GM18909 (cell line): ENCODE measurements around the gene ARID1A.
"Not testable (repeated sequence)": the region's sequence is repeated elsewhere in the genome, so short reads cannot be mapped to it uniquely, and the experiment has no call there.

ENCODE experiments used
- ATAC-seq: cut with Tn5 transposase; IDR thresholded peaks from one replicate; pipeline ENCODE4 v1.9.1; 2021; ENCODE audit warnings: mild to moderate bottlenecking; ENCODE audit not compliant: unreplicated experiment, poor library complexity

The ARID1A gene

DNA sequence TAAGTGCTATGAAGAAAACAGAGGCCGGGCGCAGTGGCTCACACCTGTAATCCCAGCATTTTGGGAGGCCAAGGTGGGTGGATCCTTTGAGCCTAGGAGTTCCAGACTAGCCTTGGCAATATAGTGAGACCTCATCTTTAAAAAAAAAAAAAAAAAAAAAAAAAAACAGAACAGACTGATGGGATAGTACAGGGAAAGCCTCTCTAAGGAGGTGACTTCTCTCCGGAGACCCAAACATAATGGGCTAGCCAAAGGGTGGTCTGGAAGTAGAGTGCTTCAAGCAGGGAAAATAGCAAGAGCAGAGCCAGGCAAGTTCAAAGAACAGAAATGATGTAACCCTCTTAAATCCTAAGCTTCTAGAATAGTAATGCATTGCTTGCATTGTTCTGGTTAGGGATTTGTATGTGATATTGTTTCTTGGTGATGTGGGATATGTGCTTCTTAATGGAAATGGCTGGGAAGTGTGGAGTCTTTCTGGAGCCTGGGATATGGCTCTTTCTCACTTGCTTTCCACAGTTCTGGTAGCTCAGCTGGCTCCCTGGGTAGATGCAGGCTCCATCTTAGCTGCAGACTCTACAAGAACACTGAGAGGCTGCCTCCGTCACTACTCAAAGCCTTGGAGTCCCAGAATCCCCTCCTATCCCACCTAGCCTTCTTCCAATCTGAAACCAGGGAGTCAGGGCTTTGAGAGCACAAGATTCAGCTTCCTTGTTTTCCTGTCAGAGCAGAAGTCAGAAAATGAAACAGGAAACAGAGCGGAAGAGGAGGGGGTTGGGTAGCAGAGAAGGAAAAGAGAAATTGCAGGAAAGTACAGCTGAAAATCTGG lies 90.0 kb downstream of the ARID1A start:
- ATAC-seq, result no peak

DNA sequence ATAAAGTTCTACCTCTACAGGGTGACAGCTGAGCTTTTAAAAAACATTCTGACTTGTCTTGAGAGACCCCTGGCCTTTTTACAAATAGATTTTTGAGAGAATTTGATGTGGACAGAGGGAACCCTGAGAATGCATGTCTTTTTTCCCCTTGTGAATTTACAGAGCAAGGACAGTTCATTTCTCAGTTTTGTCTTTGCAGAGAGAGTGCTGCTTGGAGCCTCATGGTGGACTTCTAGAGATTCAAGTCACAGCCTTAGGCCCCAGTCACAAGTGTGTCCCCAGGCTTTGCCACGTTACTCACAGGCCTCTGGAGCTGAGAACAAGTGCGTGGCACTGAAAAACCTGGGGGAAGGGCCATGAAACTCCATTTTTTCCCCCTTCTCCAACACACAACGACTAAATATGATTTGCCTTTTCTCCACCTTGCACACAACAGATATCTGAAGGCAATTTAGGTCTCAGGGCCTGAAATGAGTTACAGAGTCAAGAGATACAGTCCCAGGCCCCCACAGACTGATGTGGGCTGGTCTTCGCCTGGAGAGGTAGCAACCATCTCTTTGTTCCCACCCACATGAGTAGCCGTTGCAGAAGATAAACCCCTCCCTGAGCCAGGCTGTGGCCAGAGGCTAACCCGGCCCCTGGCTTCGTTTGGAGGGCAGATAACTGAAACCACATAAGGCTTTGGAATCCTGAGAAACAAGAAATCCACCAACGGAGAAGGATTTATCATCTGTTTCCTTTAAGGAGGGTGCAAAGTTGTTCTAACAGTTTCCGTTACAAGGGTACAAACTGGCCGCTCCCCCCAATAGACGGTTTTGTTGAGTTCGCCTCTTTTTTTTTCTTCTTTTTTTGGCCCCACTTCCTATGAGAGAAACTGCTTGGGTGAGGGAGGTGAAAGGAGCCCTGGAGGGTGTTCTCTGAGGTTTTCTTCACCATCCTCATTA lies 90.9 kb downstream of the ARID1A start:
- ATAC-seq, result peak; percentile 17

DNA sequence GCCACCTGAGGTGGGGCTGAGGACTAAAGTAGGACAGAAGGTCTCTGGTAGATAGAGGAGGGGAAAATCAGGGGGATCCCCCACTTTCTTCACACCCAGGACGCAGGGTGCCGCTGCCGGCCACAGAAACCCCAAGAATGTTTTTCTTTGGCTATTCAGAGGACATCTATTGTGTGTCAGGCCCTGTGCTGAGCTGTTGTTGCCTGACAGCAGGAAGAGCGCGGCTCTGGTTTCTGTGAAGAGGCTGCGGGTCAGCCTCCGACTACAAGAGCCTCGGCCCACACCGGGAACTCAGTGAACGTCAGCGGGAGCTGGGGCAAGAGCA lies 91.5 kb downstream of the ARID1A start:
- ATAC-seq, result peak; percentile 51

DNA sequence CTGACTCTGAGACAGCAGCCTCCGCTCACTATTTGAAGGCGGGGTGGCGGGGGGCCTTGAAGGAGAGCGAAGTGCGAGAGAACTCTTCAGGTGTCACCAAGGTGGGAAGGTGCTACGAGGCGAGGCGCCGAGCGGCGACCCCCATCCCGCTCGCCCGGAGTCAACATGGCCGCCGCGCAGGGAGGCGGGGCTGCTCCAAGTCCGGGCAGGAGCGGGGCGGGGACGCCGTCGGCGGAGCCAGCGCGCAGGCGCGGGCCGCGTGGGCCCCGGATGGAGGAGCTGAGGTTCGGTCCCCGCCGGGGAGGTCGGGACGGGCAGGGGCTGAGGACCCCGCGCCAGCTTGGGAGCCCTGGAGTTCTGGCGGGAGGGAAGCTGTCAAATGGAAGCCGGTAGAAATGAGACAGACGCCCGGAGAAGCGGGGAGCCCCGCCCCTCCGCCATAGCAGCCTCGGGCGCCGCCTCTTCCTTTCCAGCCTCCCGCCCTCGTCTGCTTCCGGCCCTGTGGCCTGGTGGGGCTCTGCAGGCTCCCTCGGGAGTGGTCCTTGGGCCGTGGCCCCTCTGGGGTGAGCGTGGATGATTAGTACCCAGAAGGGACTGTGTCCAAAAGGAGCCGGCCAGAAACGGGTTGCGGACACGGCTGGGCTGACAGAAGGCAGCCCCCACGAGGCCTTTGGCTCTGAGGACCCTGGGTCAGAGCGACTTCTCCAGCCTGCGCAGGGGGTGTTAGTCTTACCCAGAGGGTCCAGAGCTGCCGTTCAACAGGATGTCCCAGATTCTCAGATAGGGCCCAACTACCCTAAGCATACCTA lies 92.1 kb downstream of the ARID1A start, which contains the start of gene PIGV:
TSS of gene PIGV (plus strand) at position 245 of the 809 bp plus-strand sequence. CDS start 2,866 bp downstream, outside the sequence.
- peak; percentile 65 for ATAC-seq

DNA sequence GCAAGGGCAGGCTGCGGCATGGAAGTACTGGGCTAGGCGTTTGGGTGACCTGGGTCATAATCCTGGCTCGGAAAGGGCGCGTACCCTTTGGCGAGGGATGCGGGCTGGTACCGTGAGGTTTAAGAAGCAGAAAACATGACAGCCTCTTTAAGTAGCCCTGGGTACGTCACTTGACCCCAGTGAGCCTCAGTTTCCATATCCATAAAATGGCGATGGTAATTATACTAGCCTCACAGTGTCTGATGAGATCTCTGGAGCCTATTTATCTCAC lies 92.6 kb downstream of the ARID1A start:
- no peak for ATAC-seq

DNA sequence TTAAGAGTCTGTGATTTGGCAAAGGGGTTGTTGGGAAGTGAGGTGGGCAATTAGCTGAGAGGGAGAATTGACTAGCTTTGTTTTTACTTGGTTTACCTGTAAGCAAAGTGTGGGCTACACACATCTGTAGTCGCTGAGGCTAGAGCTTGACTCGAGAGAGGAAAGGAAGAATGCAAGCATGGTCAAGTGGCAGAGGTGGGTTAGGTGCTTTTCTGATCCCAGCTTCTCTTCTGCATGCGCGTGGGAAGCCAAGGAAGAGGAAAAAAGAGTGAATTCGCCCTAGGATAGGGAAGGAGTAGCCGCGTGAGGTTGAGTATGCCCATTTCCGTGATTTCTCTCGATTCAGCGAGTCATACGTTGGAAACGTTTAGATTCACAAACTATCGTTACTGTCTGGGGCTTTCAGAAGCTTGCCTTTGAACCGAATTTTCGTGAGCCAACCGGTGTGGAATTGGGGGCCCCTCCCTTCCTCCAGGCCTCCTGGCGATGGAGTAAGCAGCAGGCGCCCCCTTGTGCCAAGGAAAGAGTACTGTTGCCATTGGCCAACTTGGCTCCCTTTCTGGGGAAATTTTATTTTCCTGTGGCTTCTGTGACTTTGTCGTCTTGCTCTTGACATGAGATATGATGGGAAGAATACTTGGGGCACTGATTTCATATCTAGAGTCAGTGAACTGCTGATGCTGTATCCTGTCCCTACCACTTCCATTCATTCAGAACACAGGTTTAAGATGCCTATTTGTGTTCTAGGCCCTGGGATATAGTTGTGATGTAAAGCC lies 93.2 kb downstream of the ARID1A start:
- ATAC-seq, result peak; percentile 26

DNA sequence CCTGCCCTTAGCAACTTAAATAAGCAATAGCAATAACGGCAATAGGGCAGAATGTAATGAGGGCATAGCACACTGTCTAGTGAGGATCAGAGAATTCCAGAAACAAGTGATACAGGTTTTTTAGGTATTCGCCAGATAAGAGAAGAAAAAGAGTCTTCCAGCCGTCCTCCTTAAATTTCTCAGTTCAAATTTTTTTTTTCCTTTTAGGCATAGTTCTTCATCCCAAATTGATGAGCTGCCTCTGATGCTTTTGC lies 93.7 kb downstream of the ARID1A start:
- ATAC-seq, result no peak

DNA sequence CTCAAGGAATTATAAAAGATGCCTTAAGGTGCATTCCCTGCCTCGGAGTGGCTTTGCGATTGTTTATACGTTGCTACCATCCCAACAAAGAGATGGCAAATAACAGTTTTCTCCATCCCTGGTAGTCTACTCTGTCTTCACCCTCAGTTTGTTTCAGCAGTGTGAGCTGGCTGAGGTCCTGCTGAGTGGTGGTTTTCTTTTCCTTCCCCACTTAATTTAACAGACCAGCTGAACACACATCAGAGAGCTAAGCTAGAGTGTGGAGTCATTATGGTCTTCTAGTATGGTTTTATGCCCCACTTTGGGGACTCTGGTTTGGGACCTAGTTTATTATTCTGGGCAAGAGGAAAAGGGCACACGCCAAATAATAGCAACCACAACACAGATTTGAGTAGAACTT lies 94.1 kb downstream of the ARID1A start:
- ATAC-seq, result no peak

DNA sequence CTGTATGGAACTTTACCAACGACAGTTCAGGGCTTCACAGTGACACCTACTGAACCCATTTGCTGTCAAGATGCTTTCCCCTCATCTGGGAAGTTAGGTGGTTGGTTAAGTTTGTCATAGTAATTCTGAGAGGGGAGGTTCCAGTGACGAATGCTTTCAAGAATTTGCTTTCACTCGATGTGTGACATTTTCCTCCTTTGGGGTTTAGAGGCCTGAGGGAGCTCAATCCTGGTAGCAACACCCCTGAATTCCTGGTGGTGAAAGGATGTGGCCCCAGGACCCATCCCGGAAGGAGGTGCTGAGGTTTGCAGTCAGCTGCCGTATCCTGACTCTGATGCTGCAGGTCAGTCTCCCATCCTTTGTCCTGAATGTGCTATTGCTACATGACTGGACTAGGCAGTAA lies 94.7 kb downstream of the ARID1A start:
- ATAC-seq, result no peak

DNA sequence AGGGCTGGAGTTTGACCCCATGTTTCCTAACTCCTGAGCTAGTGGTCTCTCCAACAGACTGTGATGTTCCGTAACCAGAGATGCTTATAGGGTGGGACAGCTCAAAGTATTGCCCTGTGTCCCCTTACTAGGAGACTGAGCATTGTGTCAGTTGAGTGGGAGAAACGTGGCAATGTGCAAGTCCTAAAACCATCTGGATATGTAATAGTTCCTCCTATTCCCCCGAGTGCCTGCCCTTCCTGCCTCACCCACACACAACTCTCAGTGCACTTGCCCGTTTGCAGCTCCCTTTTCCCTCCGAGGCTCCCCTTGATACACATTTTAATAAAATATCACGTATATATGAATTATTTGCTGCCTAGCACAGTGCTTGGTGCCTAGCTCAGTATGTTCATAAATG lies 95.3 kb downstream of the ARID1A start:
- ATAC-seq, result no peak

DNA sequence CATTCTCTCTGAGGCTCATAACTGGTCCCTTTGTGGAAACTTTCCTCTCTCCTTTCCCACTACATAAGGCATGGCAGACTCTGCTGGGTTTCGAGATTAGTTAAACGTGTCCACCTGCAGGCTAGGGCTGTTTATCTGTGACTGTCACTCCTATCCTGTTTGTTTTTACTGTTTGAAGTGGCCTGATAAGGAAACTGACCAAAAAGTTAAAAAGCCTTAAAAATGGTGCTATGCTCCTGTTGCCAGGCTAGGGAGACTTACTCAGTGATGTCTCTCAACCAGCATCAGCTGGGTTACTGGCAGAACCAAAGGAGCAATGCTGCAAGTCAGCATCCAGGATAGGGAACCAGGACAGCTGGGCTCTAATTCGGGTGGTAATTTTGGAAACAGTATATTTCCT lies 95.8 kb downstream of the ARID1A start:
- ATAC-seq, result no peak

DNA sequence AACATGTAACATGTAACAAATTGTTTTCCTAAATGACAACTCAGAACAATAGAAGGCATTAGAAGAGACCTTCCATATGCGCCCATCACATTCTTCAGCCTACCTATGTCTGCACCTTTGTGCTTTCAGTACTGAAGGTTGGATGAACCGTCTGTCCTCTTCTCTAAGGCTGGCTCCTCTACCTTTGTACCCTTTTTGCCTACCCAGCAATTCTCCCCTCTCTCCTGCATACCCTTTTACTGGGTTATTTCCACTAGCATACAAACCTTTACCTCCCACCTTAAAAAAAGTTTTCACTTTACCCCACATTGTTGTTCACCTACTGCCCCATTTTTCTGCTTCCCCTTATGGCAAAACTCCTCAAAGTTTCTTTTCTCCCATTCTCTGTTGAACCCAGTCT lies 97.1 kb downstream of the ARID1A start:
- no peak for ATAC-seq

DNA sequence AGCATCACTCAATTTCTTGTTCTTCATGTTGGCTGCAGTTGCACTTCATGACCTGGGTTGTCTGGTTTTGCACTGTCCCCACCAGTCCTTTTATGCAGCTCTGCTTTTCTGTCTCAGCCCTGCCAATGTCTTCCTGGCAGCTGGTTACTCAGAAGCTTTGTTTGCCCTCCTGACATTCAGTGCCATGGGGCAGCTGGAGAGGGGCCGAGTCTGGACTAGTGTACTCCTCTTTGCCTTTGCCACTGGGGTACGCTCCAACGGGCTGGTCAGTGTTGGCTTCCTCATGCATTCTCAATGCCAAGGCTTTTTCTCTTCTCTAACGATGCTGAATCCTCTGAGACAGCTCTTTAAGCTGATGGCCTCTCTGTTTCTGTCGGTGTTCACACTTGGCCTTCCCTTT lies 98.6 kb downstream of the ARID1A start:
- no peak for ATAC-seq

DNA sequence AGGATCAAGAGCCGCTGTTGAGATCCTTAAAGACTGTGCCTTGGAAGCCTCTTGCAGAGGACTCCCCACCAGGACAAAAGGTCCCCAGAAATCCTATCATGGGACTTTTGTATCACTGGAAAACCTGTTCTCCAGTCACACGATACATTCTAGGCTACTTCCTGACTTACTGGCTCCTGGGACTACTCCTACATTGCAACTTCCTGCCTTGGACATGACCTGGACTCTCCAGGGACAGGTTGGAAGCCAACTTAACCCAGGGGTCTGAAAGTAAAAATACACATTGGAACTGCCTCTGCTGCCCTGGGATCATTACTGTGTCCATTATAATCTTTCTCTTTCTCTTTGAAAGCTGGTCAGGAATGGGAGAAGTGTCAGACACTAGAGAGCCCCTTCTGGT lies 101.8 kb downstream of the ARID1A start:
- no peak for ATAC-seq

DNA sequence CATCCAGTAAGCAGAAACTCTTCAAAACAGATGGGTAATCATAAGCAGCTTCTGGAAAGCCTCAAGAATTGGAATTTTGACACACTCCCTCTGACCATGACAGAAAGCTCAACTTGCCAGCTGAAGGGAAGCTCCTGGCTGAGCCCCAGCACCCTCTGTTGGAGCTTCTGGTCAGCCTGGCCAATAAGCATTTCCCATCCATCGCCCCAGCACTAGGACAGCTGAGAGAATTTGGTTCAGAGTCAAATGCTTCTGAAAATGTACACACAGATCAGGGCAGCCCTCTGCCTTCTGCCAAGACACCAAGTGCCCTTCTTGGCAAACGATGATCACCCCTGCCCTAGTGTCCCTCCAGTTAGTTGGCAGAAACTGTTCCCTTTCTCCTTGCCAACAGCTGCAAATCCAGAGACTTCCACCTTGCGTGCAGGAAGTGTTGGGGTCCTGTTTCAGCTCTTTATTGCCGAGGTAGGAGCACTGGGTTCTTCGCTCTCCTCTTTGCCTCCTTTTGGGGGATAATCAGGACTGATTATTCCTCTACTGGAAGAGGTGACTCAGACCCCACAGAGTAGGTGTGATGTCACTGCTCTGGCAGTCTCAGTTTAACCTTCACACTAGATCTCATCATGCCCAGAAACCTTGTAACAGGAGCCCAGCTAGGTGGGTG lies 103.8 kb downstream of the ARID1A start:
- ATAC-seq, result no peak

DNA sequence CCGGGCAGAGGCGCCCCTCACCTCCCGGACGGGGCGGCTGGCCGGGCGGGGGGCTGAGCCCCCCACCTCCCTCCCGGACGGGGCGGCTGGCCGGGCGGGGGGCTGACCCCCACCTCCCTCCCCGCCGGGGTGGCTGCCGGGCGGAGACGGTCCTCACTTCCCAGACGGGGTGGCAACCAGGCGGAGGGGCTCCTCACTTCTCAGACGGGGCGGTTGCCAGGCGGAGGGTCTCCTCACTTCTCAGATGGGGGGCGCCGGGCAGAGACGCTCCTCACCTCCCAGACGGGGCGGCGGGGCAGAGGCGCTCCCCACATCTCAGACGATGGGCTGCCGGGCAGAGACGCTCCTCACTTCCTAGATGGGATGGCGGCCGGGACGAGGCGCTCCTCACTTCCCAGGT lies 108.1 kb downstream of the ARID1A start:
- ATAC-seq, result not testable (repeated sequence)

DNA sequence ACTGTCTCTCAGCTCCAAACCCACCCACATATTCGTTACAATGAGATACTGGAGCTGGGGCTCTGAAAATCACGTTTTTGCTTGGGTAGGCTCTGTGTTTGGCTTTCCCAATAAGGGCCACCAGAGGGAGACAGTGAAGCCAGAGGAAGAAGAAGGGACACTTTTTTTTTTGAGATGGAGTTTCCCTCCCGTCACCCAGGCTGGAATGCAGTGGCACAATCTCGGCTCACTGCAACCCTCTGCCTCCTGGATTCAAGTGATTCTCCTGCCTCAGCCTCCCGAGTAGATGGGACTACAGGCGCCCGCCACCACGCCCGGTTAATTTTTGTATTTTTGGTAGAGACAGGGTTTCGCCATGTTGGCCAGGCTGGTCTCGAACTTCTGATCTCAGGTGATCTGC lies 114.3 kb downstream of the ARID1A start:
- not testable (repeated sequence) for ATAC-seq

DNA sequence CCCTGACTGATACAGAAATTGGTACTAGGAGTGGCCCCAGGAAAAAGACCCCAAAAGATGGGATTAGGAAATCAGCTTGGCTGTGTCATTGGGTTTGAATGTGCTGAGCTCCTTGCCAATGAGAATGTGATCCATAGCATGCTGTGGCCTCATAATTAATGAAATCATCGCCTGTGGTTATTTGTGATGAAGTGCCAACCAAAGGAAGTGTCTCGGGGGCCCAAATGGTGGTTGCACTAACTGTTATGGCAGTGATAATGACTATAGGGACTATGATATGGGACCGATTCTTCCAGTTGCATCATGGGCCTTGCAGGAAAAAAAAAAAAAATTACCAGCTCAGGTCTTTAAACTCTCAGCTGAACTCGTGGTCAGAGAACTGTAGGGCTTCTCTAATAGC lies 115.2 kb downstream of the ARID1A start:
- ATAC-seq, result no peak

DNA sequence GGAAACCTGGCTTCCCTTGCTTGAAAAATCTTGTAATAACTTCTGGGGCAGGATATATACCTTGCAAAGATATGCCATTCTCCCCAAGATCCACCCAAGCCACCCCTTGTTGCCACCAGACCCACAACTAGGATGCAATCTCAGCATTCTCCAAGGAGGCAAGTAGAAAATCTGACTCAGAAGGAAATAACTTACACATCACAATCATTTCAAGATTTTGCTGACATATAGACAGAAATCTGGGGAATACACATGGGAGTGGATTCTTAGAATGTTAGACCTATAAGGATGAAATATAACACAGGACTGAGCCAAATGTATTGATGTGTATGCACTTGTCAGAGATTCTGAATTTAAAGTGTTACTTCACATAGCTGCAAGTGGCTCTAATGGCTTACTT lies 115.9 kb downstream of the ARID1A start:
- no peak for ATAC-seq

DNA sequence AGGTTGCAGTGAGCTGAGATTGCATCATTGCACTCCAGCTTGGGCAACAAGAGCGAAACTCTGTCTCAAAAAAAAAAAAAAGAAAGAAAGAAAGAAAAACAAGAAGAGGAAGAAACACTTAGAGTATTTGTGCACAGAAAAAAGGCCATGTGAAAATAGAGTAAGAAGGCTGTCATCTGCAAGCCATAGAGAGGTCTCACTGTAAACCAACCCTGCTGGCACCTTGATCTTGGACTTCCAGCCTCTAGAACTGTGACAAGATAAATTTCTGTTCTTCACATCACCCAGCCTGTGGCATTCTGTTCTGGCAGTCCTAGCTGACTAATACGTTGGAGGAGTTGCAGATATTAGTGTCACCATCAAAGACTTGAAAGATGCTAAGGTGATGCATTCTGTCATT lies 118.6 kb downstream of the ARID1A start:
- no peak for ATAC-seq
